KG1 (cell line): Measurements from ENCODE around the gene CCND3.

ENCODE experiments used
- DNase-seq: peaks from one replicate; lab custom pipeline; 2025; lab: John Stamatoyannopoulos, UW

The CCND3 gene

GRCh38 chr6:41921712-41921998, 20.0 kb downstream of the CCND3 start:
- no peak for DNase-seq

- DNase-seq, result peak; percentile 99
These were observed 20.5 kb downstream of the CCND3 start, which contains the start of the genes BYSL and MED20 for GRCh38 chr6:41920921-41921711. Gene BYSL, plus strand, starts transcription at chr6:41921499. Its CDS starts 64 bp downstream, at chr6:41921563. Gene MED20, minus strand, starts transcription at chr6:41921139. Its CDS starts 121 bp downstream, at chr6:41921018.

DNA sequence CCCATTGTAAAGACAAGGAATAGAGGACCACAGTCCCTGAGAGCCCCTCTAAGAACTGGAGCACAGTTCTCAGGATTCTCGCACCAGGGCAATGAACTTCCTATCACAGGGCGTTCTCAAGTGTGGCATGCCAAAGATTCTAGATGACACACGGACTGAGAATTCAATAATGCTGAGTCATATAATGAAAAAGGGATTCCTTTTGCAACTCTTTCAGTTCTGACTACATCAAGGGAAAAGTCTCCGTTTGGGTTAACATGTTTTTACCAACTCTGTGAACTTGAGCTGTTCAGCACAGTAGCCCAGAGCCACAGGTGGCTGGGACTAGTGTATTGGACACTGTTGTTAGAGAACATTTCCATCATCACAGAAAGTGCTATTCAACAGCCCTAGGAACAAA, 24.1 kb downstream of the CCND3 start:
- DNase-seq, result no peak

DNA sequence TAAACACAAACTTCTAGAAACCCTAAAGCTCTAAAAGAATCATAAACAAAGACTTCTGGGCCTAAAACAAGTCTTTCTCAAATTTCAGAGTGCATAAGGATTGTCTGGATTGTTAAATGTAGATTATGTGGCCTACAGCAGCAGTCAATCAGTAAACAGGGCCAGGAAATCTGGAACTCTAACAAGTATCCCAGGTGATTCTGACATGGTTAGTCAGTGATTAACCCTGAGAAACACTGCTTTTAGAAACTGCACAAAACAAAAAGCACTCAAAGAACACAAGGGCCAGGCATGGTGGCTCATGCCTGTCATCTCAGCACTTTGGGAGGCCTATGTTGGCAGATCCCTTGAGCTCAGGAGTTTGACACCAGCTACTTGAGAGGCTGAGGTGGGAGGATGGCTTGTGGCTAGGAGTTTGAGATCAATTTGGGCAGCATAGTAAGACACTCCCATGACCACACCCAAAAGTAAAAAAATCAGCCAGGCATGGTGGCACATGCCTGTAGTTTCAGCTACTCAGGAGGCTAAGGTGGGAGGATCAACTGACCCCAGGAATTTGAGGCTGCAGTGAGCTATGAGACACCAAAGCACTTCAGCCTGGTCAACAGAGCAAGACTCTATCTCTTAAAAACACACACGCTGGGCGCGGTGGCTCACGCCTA, 26.6 kb downstream of the CCND3 start:
- DNase-seq, result no peak

DNA sequence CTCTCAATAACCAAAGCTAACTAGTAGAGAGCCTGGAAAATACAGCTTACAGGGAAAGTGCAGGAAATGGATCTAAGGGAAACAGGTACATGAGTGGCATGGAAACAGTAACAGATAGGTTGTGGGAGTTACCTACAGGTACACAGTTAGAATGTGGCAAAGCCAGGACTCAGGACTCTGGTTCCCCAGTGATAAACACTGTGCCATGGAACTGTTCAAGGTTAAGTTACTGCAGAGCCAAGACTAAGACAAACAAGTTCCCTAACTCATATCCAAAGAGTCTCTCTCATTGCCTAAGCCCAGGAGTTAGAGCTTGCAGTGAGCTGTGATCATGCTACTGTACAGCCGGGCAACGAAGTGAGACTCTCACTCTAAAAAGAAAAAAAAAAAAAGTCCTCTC, 27.3 kb downstream of the CCND3 start:
- no peak for DNase-seq

- DNase-seq, result no peak
These were observed 31.9 kb downstream of the CCND3 start for GRCh38 chr6:41909727-41910126.

DNA sequence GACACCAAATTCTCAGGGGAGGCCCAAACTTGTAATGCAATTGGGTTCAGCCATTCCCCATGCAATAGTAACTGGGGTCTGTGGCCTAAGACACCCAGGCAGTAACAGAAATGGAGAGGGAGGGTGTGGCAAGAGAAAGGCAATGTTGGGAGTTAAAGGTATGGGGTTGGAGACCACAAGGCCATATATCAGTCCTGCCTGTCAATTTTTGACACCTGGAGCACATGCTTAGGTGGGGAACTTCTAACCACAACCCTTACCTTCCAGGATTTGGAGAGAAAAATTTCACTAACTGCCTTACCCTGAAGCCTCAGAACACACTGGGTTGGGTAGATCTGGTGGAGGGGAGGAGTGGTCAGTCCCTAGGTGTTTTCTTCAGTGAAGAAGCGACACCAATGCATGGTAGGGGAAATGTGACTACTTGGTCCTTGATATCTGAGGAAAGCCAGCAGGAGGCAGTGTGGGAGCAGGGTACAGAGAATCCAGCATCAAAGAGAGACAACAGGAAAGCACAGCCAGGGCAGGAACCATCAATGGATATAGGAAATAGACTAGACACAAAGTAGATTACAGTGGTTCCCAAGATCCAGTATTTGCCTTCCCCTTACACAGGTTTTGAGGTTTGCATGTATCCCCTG, 39.6 kb downstream of the CCND3 start:
- no peak for DNase-seq

DNA sequence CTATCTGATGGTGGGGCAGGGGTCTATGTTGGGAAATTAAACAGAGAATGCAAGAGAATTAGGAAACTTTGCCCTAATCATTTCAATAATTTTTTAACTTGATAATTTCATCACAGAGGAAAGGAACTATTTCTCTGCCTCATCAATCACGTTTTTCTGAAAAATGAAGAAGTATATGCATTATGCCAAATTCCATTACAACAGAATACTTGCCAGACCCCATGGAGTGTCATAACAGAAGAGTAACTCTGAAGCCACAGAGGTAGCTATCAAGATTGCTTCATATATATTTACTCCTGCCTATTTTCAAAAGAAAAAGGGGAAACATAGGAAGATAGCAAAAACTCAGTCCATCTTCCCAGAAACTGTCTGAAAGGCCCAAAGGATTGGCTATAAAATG, 40.7 kb downstream of the CCND3 start:
- DNase-seq, result no peak

DNA sequence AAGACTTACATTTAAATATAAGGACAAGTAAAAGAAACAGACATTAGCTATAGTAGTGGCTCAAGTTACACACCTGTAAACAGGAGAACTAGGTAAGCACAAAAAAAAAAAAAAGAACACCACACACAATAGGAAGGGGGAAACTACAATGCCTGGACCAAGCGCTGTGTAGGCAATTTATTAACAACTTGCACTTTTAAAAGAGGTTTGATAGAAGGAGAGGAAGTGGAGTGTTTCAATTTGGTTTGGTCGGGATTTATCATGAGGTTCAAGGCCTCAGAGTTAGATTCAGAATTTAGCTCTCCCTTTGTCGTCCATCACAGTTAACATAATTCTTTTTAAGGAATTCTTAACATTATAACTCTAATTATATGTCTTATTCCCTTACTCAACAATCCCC, 45.3 kb downstream of the CCND3 start:
- no peak for DNase-seq

DNA sequence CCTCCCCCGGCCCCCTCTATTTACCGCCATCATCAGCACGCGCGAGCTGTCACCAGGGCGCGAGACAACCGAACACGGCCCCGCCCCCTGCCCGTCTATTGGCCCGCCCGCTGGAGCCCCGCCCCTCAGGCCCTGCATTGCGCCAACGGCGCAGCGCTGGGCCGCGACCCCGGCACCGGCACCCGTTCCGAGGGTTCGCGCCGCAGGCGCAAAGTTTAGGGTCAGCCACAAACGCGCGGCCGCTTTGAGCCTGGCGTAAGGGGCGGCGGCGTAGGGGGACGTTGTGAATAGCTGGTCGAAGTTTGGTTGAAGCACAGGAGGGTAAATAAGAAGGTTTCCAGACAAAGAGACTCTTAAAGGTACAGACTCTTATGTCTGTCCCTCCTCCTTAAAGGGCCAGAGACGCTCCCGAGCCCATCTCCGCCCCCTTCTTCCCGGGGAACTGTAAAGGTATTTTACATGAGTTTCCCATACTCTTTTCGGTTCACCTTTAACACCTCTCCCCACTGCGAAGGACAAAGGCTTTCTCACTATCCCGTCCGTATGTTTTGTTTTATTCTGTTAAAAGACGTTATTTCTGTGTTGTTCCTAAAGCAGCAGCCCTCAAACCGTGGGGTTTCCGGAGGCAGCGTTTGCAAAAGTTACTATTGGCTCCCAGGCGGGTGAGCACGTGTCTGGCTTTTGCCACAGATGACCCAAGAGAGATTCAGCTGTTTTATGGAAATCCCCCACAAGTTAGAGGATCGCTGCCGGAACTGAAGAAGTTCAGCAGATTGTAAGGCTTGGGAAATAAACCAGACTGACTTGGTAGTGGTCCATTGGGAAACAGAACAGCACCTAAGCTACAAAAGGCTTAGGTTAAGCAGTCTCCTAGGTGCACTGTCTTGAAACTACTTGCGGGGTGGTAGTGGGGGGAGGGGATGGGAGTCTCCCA, 46.0 kb downstream of the CCND3 start, which contains the start of gene USP49:
TSS of gene USP49 (minus strand) at position 76 of the 934 bp plus-strand sequence. CDS start 88,392 bp downstream, outside the sequence.
- DNase-seq, result peak; percentile 89

GRCh38 chr6:41894366-41895299, 47.0 kb downstream of the CCND3 start:
- DNase-seq, result no peak

- DNase-seq, result no peak
These were observed 48.6 kb downstream of the CCND3 start for GRCh38 chr6:41892921-41893564.

DNA sequence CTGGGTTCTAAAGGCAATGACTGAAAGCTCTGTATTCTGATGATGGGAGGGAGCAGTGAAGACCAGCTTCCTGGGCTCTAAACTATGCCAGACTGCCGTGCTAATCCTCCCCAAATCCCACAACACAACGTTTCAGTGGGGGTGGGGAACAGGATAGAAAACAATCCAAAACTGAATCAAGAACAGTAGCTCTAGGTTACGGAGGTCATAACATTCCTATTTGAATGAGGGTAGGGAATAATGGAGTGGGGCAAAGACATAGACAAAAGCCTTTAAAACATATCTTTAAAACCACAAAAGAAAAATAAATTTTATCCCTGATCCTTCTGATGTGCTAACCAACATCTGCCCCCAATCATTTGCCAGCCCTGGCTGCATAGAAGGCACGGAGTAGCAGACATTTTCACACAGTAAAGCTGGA, 54.3 kb downstream of the CCND3 start:
- DNase-seq, result no peak

DNA sequence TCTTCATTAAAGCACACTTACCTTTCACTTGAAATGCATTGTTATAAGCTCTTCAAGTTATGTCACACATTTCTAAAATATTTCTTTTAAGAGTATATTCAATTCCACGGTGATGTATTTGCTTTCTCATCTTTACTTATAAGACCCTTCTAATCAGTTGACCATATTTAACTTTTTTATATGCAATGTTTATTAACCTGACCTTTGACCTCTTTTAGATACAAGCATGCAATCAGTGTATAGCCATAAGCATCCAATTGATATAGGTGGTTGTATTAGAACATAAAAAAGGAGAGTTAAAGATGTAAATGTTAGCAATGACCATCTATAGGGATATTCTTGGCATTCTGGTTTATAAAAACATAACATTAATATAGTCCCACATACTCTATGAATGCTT, 55.7 kb downstream of the CCND3 start:
- DNase-seq, result no peak

DNA sequence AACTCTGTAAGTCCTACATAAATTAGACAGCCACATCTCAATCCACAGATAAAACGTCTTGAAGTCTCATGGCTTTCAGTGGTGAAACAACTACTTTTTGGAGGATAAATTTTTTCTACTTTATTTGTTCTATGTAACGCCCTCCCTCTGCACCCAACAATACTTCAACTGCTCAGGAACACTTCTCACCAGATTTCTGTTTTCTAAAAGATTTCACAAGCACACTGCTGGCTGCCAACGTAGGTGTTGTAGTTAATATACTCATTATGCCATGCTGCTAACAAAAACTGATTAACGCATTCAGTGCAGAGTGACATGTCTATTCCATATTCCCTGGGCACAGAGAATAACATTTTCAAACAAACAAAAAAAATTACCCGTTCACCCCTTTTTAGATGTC, 56.7 kb downstream of the CCND3 start:
- no peak for DNase-seq
